Fibroblast of skin of right biceps (primary cell): ENCODE results near the gene FIBCD1.
"Not testable (repeated sequence)": the region's sequence is repeated elsewhere in the genome, so short reads cannot be mapped to it uniquely, and the experiment has no call there.

Source experiments
- DNase-seq: peaks from one replicate; pipeline ENCODE4 v3.0.0-alpha.2; 2013

Gene FIBCD1

GRCh38 chr9:130921300-130921988 lies 17.6 kb downstream of the FIBCD1 start:
- no peak for DNase-seq

- DNase-seq, result no peak
Measured at GRCh38 chr9:130920762-130921299, 18.2 kb downstream of the FIBCD1 start.

DNA sequence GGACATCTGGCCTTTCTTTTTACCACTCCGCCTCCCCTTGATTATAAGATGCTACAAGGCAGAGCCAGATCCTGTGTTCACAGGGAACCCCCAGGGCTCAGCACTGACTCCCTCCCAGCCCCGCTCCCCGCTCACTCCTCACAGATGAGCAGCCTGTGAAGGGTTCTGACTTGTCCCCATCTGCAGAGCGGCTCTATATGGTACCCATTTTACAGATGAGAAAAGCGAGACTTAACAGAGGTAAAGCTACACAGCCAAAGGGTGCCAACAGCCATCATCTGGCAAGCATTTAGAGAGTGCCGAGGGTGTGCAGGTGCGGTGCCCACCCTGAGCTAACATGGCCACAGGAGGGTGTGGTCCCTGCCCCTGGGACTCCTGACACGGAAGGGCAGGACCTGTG lies 18.8 kb downstream of the FIBCD1 start:
- DNase-seq, result no peak

DNA sequence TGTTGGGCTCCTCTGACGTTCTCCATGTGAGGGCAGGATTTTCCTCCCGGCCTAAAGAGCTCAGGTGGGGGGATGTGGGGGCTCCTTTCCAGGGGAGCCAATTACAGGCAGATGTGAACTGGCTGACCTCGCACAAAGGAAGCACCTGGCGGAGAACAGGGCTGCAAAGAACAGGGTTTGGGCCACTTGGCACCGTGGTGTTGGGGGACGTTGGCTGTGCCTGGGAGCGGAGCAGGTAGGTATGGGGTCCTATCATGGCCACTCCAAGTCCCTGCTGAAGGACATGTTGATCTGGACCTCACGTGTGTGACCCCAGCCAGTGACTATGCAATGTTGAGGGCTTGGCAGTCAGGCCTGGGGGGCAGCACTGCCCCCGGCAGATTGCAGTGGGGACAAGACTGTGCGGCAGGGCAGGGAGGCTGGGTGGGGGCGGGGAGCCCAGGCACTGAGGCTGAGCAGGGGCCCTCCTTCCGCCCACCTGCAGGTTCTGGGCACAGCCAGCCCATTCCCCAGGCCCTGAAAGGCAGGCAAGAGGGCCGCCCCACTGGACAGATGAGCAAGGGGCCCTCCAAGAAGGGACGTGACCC lies 19.4 kb downstream of the FIBCD1 start:
- no peak for DNase-seq

GRCh38 chr9:130918826-130919558 lies 20.1 kb downstream of the FIBCD1 start:
- no peak for DNase-seq

DNA sequence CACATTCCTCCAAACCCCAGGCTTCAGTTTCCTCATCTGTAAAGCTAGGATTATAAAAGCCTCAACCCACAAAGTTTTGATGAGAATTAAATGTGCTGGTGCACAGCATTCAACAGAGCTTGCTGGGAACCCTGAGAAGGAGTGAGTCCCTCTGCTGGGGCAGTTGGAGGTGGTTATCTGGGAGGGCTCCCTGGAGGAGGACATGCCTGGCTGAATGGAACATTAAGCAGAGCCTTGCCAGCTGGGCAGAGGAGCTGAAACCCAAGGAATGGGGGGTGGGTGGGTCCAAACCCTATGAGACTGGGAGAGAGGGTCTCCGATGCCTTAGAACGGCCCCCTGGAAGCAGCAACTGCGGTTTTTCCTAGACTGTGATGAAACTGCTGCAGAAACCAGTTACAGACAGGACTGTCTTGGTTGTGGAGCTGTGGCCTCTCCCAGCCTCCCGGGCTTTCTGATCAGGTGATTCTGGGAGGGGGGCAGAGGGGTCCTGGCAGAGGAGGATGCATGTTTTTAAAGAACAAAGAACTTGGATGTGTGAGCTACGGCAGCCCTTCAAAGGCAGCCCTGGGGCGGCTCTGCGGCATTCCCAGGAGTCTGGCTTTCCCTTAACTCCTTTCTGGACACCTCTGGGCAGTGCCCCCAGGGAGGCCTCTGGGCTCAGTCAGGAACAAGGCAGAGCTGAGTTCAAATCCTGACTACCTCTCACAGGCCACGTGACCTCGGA lies 20.8 kb downstream of the FIBCD1 start:
- no peak for DNase-seq

- DNase-seq, result no peak
Measured at GRCh38 chr9:130917168-130917960, 21.7 kb downstream of the FIBCD1 start.

- DNase-seq, result no peak
Measured at GRCh38 chr9:130915096-130915447, 24.0 kb downstream of the FIBCD1 start.

GRCh38 chr9:130914417-130915095 lies 24.5 kb downstream of the FIBCD1 start:
- DNase-seq, result no peak

DNA sequence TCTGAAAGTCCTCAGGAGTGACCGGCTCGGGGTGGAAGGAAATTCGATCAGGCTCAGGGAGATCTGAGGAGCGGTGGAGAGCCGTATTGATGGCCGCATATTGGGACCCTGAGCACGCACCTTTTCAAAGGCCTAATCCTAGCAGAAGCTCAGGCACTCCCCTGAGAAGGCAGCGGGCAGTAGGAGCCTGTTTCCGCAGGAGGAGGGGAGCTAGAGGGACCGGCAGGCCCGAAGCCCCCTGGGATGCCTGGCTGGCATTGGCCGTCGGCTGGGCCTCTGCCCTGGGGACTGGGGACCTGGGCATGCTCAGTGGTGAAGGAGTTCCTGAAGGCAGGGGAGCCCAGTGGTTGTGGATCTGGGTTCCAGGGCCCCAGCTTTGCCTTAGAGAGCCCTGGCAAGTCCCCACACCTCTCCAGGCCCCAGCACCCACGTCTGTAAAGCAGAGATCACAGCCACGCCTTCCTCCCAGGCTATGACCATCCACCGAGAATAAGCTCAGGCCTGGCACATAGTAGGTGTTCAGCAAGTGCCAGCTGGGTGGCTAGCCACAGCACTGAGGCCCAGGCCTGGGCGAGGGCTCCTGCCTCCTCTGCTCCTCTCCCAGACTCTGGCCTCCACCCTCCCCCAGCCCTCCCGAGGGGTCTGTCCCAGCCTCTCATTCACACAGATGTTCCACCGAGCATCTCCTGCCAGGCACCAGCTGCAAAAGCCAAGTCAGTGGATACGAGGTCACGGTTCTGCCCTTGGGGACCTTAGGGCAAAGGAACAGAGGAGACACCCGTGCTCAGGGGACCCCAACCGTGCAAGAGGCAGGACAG lies 25.2 kb downstream of the FIBCD1 start:
- no peak for DNase-seq

GRCh38 chr9:130912932-130913598 lies 26.0 kb downstream of the FIBCD1 start:
- DNase-seq, result peak; percentile 61

GRCh38 chr9:130911254-130912049 lies 27.6 kb downstream of the FIBCD1 start:
- no peak for DNase-seq

GRCh38 chr9:130910670-130911069 lies 28.4 kb downstream of the FIBCD1 start:
- DNase-seq, result not testable (repeated sequence)

- not testable (repeated sequence) for DNase-seq
Measured at GRCh38 chr9:130910041-130910440, 29.0 kb downstream of the FIBCD1 start.

DNA sequence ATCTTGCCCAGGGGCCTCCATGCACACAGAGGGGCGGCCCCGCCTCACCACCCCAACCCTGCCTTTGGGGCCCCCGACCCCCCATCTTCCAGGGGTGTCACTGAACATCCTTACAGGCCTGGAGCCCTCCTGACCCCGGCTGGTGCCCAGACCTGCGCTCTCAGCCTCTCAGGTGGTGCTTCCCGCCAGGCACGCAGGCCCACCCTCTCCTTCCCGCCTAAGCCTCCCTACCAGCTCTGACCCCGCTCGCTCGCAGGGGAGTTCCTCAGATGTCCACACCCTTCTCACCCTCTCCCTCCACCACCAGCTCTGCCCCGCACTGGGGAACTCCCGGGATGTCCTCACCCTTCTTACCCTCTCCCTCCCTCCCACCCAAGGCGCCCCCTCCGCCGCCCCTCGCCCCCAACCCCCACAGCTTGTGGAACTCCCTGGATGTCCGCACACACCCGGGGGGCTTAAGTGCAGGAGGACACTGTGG lies 30.1 kb downstream of the FIBCD1 start:
- DNase-seq, result no peak

DNA sequence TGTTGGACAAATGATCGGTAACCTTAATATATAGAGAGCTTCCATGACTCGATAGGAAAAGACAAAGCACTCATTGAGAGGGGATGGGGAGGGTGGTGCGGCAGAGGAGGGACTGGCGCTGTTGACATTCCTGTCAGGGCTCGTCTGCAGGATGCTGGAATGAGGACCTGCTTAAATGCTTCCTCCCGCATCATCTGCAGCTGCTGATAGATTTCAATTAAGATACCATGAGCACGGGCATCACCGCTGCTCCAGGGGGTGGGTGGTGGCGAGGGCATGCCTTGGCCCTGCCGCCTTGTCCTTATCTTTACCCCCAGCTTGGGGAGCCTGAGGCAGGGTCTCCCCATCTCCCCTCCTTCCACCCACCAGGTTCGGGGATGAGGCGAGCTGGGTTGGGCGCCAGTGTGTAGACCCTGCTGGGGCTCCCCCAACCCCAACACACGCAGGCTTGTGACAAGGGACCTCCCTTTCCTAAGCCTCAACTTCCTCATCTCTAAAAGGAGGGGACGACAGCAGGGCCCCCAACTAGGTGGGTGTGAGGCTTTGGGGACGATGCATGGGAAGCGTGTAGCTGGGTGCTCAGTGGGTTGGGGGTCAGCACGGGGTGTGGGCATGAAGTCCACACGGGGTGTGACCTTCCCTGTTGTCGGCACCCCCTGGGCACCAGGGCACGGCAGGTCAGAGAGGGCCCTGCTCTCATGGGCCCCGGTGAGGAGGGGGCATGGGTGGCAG lies 30.7 kb downstream of the FIBCD1 start:
- no peak for DNase-seq

- no peak for DNase-seq
Measured at GRCh38 chr9:130906735-130907416, 32.2 kb downstream of the FIBCD1 start.
